Stimulated activated CD4-positive, alpha-beta T cell treated with anti-CD3 and anti-CD28 coated beads, TNF-alpha, amount 100 ng/mL, for 24 hours (primary cell): ENCODE results near the gene EDAR.

ENCODE experiments used
- DNase-seq, 3 experiments: peaks; one replicate each; pipeline ENCODE4 v3.0.0-alpha.2; 2020; ENCODE audit warnings: low read depth in 3 of 3

Gene EDAR

GRCh38 chr2:108924580-108925251, 64.3 kb downstream of the EDAR start:
- no peak for DNase-seq

DNA sequence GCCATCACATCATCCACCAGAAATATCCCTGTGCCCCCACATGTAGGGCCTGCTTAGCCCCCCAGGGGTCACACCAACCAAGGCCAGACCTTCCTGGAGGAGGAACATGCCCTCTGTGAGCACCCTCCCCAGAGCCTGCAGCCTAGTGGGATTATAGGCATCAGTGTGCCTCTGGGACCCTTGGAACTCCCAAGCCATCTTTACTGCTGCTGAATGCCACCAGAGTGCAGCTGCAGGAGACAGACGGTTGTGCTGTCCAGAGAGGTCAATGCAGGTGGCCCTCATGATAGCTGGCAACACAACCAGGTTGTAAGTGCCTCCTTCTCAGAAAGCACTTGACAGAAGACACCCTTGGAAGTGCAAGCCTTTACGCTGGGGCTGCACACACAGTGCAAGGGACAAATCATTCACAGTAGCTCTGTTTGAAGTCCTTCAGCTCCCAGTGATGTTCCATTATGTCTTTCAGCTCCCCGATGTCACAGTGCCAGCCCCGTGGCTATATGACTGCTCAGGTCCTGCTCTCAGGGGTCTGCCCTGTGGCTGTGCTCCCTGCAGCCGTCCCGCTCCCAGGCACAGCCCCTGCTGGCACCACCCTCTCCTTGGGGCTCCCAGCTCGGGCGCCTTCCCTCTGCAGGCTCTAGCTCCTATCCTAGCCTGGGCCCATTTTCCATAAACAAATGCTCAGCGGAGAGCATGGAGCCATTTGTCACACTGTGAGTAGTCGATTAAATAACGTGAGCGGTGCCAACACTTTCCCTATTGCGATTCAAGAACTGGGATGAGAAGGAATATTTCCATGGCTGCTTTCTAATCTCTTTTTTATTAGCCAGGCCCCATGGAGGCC, 65.1 kb downstream of the EDAR start:
- DNase-seq, result no peak

DNA sequence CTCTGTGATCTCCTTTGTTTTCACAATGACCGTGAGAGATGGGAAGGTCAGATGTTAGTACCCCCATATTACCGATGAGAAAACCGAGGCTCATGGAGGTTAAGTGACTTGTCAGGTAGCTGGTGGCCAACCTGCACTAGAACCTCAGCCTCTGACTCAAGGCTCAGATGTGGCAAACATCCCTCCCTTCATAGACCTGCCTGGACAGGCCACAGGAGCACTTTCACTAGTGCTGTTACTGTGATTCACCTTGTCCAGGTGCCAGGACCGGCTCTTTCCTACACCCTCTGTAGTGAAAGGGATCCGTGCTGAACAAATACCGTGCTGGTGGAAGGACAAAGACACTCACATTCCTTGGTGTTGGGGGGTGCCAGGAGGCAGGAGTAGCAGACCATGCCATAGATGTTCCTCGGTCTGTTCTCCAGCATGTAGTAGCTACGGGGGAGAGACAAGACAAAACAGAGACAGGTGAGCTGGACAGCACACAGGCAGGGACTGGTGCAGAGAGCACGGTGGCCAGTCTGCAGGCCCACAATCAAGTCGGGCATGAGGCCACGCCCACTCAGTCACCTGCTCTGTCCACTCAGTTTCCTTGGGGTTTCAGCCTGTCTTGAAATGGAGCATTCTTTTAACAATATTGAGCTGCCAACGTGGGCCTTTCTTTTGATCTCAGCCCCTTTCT, 65.9 kb downstream of the EDAR start:
- no peak for DNase-seq

- DNase-seq, result no peak
Measured at GRCh38 chr2:108922141-108922915, 66.7 kb downstream of the EDAR start.

GRCh38 chr2:108921096-108922030, 67.7 kb downstream of the EDAR start:
- DNase-seq, result no peak

DNA sequence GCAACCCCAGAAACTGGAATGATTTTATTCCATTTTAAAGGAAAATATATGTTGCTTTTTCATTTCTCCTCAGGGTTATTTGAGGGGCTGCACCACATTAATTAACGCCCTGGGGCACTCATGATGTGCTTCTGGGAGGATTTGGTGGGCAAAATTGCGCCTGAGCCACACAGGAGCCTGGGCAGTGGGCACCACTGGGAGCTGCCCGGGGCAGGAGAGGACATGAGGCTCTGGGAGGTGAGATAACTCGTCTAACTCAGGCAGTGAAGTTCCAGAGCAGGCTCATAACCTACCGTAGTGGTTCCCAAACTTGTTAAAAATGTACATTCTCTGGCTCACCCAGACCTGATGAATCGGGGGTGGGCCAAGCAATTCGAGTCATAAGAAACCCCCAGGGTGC, 68.3 kb downstream of the EDAR start:
- no peak for DNase-seq

- DNase-seq, result no peak
Measured at GRCh38 chr2:108919571-108920373, 69.2 kb downstream of the EDAR start.

DNA sequence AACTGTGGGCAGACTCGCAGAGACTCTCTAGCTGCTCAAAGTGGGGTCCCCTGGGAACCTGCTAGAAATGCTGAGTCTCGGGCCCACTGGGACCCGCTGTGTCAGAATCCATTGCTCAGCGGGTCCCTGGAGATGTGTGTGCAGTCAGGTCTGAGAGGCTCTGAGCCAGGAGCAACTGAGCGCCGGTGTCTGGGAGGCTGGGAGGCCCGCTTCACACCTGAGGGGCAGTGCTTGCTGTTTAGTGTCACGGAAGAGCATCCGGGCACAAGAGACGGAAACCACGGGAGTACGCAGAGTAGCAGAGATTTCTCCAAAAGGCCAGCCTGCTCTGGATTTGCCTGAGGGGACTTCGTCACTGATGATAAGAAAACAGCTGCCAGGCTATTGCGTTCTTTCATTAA, 70.1 kb downstream of the EDAR start:
- DNase-seq, result no peak

GRCh38 chr2:108918156-108918874, 70.7 kb downstream of the EDAR start:
- no peak for DNase-seq

GRCh38 chr2:108917526-108917925, 71.5 kb downstream of the EDAR start:
- no peak for DNase-seq

GRCh38 chr2:108916796-108917421, 72.1 kb downstream of the EDAR start:
- no peak for DNase-seq

GRCh38 chr2:108916122-108916795, 72.8 kb downstream of the EDAR start:
- DNase-seq, result no peak

- DNase-seq, result no peak
Measured at GRCh38 chr2:108912629-108912902, 76.5 kb downstream of the EDAR start.

DNA sequence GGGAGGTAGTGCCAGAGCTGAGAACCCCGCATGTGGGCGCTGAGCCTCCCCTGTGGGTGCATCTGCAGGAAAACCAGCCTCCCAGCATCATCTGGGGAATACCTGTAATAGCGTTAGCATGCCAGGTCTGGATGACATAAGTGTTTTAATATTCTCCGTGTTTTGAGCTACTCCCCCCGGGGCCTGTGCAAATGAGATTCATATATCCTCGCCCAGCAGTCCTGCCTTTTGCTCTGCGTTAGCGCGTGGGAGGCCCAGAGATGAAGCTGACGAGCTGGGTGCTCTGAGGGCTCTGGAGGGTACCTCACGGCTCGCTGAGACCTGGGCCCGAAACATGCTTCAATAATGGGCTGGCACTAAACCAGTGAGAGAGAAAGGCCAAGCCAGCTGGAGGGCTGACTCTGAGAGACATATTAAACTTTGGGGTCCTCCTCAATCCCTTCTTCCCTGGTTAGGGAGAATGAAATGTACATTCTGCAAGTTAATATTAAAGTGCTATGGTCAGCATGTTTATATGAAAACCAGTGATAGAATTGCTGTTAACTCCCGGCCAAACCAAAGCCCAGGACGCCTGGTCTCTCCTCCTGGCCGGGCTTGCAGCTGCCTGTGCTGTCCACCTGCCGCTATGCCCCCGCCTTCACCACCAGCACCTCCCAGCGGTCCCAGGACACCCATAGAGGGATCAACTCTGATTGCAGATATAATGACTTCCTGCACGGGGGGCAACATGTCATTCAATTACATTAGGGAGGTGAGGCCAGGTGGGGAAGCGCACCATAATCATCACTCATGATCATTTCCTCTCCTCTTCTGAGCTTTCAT, 77.0 kb downstream of the EDAR start:
- DNase-seq, result no peak

GRCh38 chr2:108911401-108911800, 77.6 kb downstream of the EDAR start:
- no peak for DNase-seq

GRCh38 chr2:108910541-108911396, 78.3 kb downstream of the EDAR start:
- no peak for DNase-seq

DNA sequence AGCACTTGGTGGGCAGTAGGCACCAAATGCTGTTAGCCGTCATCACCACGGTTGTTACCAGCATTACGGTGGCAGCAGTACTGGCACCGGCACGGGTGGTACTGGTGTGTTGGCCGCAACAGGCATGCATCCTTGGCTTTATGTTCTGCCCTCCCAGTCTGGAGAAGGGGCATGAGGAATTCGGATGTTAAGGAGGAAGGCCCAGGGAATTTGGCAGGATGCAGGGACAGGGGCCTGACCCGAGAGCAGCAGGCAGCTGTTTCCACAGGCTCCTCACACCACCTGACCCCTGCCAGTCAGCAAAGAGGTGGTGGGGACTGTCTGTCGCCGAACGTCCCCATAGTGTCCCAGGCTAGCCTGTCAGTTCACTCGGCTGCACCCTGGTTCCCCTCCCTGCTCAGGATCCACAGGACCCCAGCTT, 79.0 kb downstream of the EDAR start:
- DNase-seq, result no peak
